COR-L47 (cell line): ENCODE data around the gene MORN4.
"Not testable (repeated sequence)": the region's sequence is repeated elsewhere in the genome, so short reads cannot be mapped to it uniquely, and the experiment has no call there.

Experiments used
- DNase-seq: peaks from one replicate; lab custom pipeline; 2025; lab: John Stamatoyannopoulos, UW

MORN4 gene

DNA sequence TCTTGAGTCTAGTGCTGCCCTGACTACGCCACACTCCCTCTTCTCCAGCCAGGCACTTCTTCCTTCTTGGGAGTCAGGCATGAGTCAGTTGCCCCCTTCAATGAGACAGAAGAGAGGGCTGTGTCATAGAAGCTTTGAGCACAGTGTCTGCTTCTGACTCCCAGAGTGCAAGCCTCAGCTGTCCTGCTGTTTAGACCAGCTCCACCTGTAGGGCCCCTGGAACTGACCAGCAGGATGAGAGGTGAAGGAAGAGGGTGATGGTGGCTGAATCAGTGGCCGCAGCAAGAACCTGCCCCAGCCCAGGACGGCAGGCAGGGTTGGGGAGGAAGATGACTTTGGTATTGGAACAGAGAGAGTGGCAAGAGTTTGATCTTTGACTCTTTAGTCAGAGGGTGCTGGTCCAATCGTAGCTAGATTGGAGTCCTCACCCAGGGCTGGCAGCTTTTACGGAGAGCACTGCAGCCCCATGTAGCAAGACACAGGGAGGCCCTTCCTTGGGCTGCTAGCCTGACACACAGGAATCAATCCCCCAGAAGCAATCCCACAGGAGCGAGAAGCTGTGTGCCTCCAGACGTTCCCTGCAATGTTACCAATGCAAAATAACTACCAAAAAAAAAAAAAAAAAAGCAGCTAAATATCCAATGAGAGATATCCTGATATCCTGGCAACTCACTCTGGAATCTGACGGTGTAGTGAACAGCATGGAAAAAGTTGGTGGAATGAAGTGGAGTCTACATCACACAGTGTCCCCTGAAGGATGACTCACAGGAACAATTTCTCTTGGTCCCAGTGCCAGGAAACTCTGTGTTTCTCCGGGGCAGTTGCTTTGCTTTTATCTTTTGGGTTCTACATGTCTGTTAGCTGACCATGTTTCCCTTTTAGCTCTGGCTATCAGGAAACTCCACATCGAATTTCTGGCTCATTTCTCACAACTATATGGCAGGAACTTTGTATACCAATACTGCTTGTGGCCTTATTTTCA is 36.9 kb downstream of the MORN4 start:
- no peak for DNase-seq

DNA sequence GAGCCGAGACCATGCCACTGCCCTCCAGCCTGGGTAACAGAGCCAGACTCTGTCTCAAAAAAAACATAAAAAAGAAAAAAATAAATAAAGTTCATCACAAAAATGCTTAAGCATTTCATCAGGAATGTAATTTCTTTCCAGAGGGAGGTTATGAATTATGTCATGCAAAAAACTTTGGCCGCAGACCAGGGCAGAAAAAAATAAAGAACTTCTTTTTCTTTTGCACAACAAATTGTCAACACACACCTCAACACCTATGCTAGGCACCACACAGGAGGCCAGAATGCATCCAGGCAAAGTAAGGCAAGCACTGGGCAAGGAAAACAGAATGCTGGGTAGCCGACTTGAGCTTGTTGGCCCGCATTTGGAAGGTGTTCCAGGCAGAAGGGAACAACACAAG is 39.9 kb downstream of the MORN4 start:
- DNase-seq, result no peak

DNA sequence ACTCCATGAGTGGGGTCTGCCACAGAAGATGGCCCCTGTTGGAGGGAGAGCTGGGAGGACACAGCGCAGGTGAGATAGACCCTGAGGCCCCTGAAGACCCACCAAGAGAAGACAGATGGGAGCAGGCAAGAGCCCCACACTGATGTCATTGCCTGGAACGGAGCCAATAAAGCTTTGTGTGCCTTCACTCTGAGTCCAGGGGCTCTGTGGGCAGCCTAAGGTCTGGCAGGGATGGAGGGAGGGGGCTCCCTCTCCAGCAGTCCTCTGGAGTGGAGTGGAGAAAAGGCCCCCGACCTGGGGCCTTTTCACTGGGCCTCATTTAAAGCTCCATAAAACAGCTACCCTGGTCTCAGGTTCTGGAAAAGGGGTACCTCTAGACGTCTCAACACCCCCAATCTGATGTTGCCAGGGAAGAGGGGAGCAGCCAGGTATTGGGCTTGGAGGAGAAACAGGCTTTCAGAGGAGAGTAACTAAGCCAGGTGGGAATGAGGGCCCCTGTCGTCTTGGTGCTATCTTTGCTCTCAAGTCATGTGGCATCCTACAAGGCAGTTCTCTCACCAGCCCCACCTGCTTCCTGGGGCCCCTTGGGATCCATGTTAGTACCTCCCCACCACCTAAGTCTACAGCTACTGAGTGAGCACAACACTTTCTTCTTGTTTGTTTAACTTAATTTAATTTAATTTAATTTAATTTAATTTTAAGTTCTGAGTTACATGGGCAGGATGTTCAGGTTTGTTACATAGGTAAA is 42.4 kb downstream of the MORN4 start:
- DNase-seq, result no peak

DNA sequence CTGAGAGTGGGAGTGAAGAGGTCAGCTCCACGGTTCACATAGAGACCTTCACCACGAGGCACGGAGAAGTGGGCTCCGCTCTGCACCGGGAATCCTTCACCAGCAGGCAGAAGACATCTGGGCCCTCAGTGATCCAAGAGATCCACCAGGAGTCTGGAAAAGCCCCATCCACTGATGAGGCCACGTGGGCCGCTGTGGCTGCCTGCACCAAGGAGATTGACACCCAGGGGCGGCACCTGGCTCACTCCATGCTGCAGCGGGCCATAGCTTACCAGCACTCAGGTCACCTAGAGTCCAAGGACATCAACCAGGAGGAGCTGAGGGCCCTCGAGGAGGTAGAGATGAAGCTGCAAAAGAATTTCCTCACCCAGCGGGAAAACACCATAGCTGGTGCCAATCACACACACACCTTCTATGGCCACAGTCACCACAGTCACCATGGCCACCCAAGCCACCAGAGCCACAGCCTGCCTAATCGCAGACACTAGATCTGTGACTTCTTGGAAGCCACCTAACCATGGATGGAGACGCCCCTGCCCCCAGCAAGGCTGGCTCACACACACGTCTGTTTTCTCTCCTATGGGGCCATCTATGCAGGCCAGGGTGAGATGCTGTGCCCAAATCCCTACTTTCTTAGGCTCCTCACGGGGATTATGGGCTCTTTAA is 43.1 kb downstream of the MORN4 start:
- DNase-seq, result no peak

DNA sequence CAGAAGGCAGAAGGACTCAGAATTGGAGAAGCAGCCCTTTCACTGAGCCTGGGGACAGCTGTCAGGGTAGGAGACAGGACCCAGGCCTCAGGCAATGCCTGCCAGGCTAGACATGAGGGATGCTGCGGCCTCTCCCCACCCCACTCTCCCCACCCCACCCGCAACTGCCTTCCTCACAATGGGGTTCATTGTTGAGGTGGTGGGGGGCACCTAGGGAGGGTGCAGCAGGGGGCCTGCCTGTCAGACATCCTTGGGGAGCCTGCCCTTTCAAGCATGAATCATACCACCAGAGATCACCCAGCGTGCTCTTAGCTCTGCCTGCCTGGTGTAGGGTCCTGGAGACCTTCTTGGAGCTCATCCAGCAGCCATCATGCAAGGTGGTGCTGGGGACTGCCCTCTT is 43.8 kb downstream of the MORN4 start, which contains the start of gene C10orf62:
TSS of gene C10orf62 (plus strand) at position 243 of the 400 bp plus-strand sequence. CDS start 177 bp downstream, outside the sequence.
- DNase-seq, result no peak

DNA sequence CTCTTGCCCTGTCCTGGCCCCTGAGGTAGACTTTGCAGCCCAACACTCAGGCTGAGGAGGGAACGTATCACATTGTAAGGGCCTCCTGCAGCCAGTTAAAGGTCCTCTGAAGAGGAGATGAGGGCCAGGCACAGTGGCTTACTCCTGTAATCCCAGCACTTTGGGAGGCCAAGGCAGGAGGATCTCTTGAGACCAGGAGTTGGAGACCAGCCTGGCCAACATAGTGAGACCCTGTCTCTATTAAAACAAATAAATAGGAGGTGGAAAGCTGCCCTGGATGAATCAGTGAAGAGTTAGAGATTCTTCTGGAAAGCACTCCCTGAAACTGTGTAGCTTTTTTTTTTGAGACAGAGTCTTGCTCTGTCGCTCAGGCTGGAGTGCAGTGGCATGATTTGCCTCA is 46.1 kb downstream of the MORN4 start:
- DNase-seq, result no peak

DNA sequence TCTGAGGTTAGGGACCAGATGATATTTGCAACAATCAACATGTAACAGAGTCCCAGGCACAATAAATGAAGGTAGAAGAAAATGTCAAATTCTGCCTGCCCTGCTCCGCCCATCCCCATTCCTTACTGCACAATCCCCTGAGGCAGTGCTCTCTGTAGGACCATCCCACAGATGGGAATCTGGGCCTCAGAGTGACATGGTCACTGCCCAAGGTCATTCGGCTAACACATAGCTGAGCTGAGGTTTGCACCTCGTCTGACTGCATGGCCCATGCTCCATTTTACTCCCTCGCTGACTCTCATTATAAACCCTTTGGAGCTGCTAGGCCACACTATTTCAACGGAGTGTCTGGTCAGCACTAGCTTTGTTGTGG is 47.9 kb downstream of the MORN4 start:
- DNase-seq, result no peak

DNA sequence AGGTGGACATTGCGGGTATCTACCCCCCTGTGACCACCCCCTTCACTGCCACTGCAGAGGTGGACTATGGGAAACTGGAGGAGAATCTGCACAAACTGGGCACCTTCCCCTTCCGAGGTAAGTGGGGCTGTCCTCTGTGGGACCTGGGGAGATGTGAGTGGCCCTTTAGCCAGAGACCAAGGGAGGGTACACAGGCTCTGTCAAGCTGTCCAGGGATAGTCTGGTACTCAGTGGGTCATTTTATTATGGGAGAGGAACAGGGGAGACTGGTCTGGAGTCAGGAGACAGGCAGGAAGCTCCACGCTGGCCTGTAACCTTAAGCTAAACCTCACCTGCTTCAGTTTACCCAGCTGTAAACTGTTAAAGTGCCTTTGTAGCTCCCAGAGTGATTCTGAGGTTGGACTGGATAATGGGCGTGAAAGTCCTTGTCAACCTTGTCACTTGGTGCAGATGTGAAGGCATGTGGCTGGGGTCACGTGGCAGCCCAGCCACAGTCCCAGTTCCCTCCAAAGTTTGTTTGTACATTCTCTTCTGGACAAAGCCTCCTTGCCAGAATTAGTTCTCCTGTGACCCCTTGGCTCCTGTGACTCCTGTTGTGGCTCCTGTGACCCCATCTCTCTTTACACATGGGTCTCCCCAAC is 48.4 kb downstream of the MORN4 start:
- DNase-seq, result no peak

DNA sequence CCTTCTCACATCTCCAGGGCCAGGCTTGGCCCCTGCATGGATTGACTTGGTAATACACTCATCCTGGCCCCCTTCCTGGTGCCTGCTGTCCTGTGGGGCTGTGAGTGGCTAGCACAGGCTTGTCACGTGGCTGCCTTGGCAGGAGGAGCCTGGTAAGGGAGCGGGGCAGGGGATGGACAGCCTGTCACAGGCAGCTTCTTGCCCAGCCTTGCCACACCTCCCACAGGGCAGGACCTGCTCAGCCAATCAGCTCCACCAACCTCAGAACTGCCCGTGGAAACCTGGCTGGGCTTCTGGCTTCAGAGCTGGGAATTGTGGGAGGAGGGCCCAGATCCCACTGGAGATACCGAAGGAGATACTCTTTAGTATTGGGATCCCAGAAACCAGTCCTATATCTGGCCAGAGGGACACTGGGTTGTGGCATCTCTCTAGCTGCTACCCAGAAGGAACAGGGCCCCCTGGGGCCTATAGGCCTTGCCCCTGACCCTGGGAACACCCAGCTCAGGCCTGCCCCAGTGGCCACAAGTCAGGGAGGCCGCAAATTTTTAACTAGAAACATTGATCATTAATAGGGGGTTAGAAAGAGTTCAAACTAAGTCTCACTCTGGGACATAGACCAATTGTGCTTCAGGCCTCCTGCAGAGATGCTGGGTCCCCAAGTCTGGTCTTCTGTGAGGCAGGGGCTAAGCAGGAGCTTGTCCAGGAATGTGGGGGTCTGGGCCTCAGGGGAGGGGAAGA is 49.1 kb downstream of the MORN4 start, which contains the start of gene HOGA1:
TSS of gene HOGA1 (plus strand) at position 330 of the 738 bp plus-strand sequence. CDS start at position 645, 315 bp downstream.
- no peak for DNase-seq

DNA sequence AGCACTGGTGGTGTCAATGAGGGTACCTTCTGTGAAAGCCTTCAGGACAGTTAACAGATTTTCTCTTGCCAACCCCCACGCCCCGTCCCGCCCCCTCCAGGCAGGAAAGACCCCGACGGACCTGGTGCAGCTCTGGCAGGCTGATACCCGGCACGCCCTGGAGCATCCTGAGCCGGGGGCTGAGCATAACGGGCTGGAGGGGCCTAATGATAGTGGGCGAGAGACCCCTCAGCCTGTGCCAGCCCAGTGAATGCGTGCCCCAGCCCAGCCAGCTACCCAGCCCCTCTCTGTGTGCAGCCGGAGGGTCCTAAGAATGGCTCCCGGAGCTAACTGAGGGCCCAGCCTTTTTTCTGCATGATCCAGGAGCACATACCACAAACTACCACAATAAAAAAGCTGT is 49.8 kb downstream of the MORN4 start:
- DNase-seq, result no peak

DNA sequence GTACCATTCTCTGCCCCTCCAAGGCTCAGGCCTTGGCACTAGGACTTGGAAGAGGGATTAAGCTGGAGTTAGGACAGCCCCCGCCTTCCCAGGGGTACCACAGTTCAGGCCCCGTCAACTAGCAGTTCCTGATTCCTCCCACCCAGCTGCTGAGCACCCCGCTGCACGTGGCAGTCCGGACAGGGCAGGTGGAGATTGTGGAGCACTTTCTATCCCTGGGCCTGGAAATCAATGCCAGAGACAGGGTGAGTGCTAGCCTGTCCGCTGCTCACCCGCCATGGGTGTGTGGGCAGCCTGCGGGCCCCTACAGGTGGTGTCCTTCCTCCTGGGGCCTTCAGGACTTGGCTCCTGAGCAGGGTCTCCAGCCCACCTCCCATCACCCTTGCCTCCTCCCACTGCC is 51.1 kb downstream of the MORN4 start:
- no peak for DNase-seq

DNA sequence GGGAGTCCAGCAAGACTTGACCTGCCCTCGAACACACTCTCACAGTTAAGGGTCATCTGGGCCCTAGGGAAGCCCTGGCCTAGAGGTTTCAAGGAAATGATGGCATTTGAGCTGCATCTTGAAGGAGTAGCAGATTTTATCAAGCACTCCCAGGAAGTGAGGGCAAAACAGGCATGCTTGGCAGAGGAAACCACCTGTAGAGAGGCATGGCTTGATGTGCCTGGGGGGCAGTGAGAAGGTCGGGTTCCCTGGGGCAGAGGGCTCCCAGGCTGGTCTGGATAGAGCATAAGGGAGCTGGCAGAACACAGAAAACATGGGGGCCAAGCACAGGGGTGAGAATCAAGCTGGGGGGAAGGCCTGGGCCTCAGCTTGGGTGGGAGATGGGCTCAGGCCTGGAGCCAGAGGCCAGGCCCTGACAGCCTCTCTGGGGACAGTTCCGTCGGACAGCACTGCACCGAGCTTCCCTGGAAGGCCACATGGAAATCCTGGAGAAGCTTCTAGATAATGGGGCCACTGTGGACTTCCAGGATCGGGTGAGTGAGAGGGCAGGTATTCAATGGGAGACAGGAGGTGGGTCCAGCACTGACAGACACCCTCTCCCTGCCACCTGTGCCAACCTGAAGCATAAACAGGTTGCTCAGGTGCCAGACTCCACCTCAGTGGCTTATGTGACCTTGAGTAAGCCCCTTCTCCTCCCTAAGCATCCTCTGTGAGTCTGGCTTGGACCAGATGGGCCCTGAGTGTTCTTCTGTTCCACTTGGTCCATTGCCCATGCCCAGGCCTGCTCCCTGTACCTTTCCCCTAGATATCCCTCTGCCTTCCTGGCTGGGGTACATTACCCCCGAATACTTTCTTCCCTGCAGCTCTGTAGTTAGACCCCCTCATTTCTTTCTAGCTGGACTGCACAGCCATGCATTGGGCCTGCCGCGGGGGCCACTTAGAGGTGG is 52.6 kb downstream of the MORN4 start:
- no peak for DNase-seq

DNA sequence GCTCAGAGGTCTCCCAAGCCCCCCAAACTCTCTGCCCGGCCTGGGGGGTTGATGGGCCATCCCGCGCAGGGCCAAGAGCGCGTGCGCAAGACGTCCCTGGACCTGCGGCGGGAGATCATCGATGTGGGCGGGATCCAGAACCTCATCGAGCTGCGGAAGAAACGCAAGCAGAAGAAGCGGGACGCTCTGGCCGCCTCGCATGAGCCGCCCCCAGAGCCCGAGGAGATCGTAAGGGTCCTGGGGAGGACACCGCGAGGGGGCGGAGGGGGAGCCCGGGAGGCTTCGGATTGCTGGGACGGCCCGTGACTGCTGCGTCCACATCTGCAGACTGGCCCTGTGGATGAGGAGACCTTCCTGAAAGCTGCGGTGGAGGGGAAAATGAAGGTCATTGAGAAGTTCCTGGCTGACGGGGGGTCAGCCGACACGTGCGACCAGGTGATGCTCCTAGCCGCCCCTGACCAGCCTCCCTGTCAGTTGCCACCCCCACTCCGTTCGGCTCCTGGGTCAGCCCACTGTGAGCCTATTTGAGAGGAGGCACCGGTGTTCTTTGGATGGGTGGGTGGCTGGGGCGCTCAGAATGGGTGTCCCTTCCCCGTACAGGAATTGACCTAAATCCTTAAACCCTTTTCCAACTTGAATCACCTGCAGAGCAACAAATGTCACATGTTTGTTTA is 55.0 kb downstream of the MORN4 start:
- DNase-seq, result no peak

DNA sequence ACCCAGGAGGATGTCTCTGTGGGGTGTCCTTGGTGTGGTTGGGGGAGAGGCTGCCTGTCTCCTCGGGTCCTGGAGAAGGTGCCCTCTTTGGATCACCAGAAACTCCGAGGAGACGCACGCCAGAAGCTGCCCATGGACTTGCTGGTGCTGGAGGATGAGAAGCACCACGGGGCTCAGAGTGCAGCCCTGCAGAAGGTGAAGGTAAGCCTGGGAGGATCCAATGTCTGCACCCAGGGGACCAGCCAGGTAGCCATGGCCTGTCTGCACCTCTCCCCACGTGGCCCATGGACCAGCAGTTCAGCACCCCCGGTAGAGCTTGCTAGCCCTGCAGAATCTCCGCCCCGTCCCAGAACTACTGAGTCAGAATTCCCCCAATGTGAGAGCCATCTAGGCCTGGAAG is 55.6 kb downstream of the MORN4 start:
- DNase-seq, result no peak

DNA sequence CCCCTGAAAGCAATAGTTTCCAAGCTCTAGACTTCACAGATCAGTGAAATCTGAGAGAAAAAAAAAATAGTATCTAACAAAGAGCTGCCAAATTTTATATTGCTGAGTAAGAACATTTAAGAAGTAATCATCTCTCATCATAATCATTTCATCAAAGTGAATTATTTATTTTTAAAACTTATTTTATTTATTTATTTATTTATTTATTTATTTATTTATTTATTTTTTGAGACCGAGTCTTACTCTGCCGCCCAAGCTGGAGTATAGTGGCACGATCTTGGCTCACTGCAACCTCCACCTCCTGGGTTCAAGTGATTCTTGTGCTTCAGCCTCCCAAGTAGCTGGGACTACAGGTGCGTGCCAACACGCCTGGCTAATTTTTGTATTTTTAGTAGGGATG is 56.8 kb downstream of the MORN4 start:
- DNase-seq, result not testable (repeated sequence)

DNA sequence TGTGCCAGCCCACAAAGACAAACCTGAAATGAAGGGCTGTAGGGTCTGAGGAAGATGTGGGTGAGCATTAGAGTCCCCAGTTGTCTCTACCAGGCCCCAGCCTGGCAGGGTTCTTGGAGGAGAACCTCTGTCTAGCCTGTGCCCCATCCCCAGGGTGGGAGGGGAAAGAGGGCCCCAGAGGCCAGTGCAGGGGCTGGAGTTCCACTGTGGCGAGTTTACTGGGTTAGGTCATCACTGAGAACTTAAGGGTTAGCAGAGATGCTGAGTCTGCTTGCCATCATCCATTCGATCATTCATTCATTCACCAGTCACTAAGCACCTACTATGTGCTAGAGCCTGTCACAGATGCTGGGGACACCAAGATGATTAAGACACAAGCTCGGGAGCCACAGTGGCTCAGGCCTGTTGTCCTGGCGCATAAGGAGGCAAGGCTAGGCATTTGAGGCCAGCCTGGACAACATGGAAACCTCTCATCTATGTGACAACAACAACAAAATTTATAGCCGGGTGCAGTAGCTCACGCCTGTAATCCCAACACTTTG is 58.1 kb downstream of the MORN4 start:
- DNase-seq, result no peak

DNA sequence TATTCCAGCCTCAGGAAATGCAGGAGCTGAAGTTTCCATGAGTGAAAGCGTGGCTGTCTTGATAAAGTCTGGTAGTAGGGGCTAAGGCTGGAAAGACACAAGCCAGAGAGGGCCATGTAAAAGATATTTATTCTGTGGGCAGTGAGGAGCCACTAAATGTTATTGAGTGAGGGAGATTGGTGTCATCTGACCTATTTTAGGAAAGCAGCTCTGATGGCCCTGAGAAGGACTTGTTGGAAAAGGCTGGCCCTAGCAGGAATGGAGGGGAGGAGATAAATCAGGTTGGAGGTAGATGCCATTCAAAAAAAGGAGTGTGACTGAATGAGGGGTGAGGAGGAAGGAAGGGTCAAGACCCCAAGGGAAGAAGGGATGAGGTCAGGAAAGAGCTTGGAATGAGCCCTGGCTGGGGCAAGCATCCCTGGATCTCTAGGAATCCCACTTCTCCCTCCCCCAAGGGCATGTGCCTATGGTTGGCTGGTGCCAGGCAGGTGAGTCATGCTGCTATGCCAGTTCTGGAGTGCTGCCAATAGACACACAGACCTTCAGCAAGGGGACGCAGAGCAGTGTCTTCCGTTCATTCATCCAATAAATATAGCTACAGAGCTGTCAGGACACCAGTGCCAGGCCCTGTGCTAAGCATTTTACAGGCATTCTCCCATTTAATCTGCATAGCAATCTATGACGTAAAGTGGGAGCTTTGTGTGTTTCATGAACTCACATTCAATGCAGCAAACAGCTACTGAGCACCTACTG is 58.8 kb downstream of the MORN4 start:
- DNase-seq, result peak; percentile 68

DNA sequence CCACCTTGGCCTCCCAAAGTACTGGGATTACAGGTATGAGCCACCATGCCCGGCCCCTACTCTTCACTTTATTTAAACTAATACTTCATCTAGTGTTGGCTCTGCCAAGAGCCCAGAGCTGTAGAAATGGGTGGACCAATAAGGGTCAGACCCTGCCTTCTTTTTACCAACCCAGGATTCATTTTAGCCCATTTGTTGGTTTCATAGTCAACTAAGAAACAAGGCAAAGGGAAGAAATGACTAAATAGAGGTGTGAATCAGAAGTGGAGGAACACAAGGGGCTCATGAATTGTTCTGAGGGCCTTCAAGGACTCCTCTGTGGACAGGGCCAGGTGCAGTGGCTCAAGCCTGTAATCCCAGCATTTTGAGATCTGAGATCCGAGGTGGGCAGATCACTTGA is 59.6 kb downstream of the MORN4 start:
- DNase-seq, result no peak
